PFSK-1 (cell line): Measurements from ENCODE around the gene NTMT1.

Source experiments
- REST ChIP-seq, 2 experiments: IDR thresholded peaks; 2 replicates each; pipeline versions ENCODE4 v1.6.1 to v1.8.0; 2011 to 2012; ENCODE audit warnings: low read depth in 2 of 2, low read length in 2 of 2, control low read depth in 1 of 2, inconsistent platforms in 1 of 2, mild to moderate bottlenecking in 1 of 2, moderate library complexity in 1 of 2; ENCODE audit not compliant: insufficient read depth in 1 of 2
- TAF1 ChIP-seq: IDR thresholded peaks from 2 replicates; pipeline ENCODE4 v1.6.1; 2012; ENCODE audit warnings: low read length, control low read depth, borderline replicate concordance; ENCODE audit not compliant: insufficient read depth

GRCh38 chr9:129661029-129661428 lies 35.1 kb downstream of the NTMT1 start:
- no peak for TF ChIP-seq REST (IDR thresholded peaks at IDR 0.05; ENCODE audit: insufficient read depth in 1 of 2, low read depth in 2 of 2, low read length in 2 of 2)
- no peak for TF ChIP-seq TAF1
